Measurements from ENCODE around the gene NGEF.

The NGEF gene

DNA sequence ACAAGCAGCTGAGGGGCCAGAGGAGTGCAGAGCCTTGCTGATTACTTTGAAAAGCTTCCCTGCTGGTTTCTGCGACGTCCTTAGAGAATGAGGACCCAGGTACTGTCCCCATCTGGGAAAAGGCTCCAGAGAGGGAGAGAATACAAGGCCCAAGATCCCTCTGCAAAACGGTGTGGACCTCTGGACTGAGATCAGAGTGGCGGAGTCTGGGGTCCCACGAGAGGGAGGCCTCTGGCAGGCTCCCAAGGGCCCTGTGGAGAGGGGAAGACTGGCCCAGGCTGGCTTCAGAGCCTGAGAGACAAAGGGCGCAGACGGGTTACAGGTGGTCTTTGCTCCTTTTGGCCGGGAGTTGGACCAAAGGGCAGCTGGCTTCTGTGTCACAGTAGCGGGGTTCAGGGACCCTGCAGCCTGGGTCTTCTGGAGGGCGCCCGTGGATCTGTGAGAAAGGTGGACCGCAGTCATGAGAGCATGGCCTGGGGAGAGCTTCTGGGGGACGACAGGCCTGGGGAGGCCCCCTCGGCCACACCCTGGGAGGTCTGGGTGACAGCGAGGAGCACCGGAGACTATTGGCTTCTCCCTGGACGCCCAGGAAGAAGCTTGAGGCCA, 142.2 kb downstream of the NGEF start:
- no peak overlapping the region for H3K4me3 ChIP-seq (ENCODE audit: low read depth, low read length)

DNA sequence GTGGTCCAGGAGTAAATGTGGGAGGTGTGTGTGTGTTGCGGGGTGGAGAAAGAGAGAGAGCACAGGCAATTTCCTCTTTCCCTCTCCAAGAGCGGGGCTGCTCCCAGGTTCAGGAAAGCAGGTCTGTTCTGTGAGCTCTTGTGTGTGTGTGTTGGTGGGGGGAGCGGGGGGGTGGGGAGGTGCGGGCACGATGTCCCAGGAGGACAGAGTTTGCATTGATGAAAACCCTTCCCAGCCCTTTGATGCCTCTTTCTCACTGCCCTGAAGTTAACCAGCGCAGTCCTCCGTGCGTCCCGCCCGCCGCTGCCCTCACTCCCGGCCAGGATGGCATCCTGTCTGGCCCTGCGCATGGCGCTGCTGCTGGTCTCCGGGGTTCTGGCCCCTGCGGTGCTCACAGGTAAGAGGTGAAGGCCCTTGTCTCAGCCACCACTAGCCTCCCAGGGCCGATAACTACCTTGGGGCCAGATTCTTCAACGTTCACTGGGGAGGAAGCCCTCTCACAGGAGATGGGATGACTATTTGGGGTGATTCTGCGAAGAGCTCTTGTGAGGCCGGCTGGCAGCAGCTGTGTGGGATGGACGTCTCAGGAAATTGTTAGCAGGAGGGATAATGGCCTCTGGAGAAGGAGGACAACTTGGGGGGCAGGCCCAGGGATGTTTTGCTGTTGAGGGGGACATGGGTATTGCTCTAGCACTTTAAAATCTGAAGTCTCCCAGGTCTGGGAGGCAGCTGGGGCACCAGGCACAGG, 142.9 kb downstream of the NGEF start, which contains the start of gene SNORC:
TSS of gene SNORC (plus strand) at position 247 of the 748 bp plus-strand sequence. CDS start at position 325, 78 bp downstream.
- WGBS (ENCODE audit: extremely low coverage, insufficient coverage, insufficient read length), result no CpG with 5 or more reads among the region's 21 CpGs
- H2AK5ac ChIP-seq (ENCODE audit: low read length), result no peak within 1 kb of the TSS

More for the DNA sequence above, 142.2 kb downstream of the NGEF start:
- Histone ChIP-seq H4K12ac (ENCODE audit: low read depth, low read length) (no peak overlapping the region), H3K4me1 (ENCODE audit: control insufficient read depth in 1 of 2, insufficient read depth in 2 of 2, low read length in 2 of 2) (peaks cover 4% of the 10 kb centered on the region in 2 experiments), H2AFZ (ENCODE audit: insufficient read depth, low read length, poor library complexity) (no peak overlapping the region), H3K27ac (ENCODE audit: low read depth, low read length) (no peak overlapping the region), H3K79me1 (ENCODE audit: low read length) (no peaks in the 10 kb centered on the region), H3K9ac (ENCODE audit: low read length) (no peak overlapping the region), H3K36me3 (ENCODE audit: control insufficient read depth in 1 of 2, insufficient read depth in 2 of 2, low read length in 2 of 2) (peaks cover 0 to 3% of the 10 kb centered on the region in 2 experiments), H3K14ac (ENCODE audit: low read length) (no peak overlapping the region), H2BK12ac (ENCODE audit: low read length) (no peak overlapping the region), H3K4ac (ENCODE audit: low read depth, low read length) (no peak overlapping the region), H4K91ac (ENCODE audit: low read depth, low read length) (no peak overlapping the region), H3K18ac (ENCODE audit: low read length) (no peak overlapping the region), H3K9me3 (ENCODE audit: insufficient read depth, low read depth, low read length) (no peaks in the 10 kb centered on the region), H2BK120ac (ENCODE audit: insufficient read depth, low read length, poor library complexity) (no peak overlapping the region), H3K79me2 (ENCODE audit: control insufficient read depth, insufficient read depth, low read length, poor library complexity) (no peaks in the 10 kb centered on the region), H2BK5ac (ENCODE audit: low read depth, low read length, poor library complexity) (no peak overlapping the region), H3K27me3 (ENCODE audit: insufficient read depth, low read length) (peaks cover 5% of the 10 kb centered on the region), H3K4me2 (ENCODE audit: low read length) (no peak overlapping the region), H2AK5ac (ENCODE audit: low read length) (no peak overlapping the region), H3K23ac (ENCODE audit: low read length) (no peak overlapping the region), H4K8ac (ENCODE audit: low read depth, low read length) (no peak overlapping the region)
- DNase-seq, result no peak
- no CpG with 5 or more reads among the region's 17 CpGs for WGBS (ENCODE audit: extremely low coverage, insufficient coverage, insufficient read length)

DNA sequence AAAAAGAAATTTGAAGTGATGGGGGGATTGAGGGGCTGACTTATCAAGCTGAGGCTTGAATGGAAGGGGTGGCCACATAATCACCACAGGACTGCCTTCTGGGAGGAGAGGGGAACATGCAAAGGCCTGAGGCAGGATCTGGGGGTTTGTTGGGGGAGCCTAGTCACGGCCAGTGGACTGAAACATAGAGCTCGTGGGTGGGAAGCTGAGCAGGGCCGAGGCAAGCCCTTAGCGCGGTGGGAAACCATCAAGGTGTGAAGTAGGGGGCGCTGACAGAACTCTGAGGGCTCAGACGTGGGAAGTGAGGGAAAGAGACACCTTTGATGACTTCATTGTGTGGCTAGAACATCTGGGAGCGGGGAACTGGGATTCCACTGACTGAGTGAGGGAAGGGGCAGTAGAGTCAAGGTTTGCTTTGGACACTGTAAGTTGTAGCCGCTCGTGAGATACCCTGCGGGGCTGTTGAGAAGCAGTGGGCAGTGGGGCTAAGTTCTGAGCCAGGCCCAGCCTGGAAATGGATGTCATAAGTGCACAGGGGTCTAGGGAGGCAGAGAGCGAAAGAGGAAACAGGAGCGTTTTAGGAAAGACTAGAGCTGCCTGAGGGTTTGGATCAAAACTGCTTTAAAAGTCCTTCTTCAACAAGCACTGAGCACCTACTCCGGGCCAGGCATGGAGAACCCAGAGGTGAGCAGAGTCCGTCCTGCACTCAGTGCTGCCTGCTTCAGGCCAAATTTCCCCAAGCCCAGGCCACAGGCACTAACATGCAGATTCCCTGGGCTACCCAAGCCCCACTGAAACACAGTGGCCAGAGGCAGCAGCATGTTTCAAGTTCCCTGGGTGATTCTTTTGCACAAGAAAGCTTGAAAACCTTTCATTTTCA, 143.7 kb downstream of the NGEF start:
- Histone ChIP-seq H3K36me3 (ENCODE audit: control insufficient read depth in 1 of 2, insufficient read depth in 2 of 2, low read length in 2 of 2) (peaks cover 2% of the 10 kb centered on the region in 2 experiments), H4K12ac (ENCODE audit: low read depth, low read length) (no peak overlapping the region), H4K8ac (ENCODE audit: low read depth, low read length) (no peak overlapping the region), H2BK120ac (ENCODE audit: insufficient read depth, low read length, poor library complexity) (no peak overlapping the region), H3K18ac (ENCODE audit: low read length) (no peak overlapping the region), H3K79me1 (ENCODE audit: low read length) (no peaks in the 10 kb centered on the region), H4K91ac (ENCODE audit: low read depth, low read length) (no peak overlapping the region), H2BK5ac (ENCODE audit: low read depth, low read length, poor library complexity) (no peak overlapping the region), H3K27me3 (ENCODE audit: insufficient read depth, low read length) (no peaks in the 10 kb centered on the region), H3K9ac (ENCODE audit: low read length) (no peak overlapping the region), H3K14ac (ENCODE audit: low read length) (no peak overlapping the region), H2BK12ac (ENCODE audit: low read length) (no peak overlapping the region), H2AFZ (ENCODE audit: insufficient read depth, low read length, poor library complexity) (no peak overlapping the region), H3K9me3 (ENCODE audit: insufficient read depth, low read depth, low read length) (no peaks in the 10 kb centered on the region), H3K4me1 (ENCODE audit: control insufficient read depth in 1 of 2, insufficient read depth in 2 of 2, low read length in 2 of 2) (peaks cover 0 to 4% of the 10 kb centered on the region in 2 experiments), H3K23ac (ENCODE audit: low read length) (no peak overlapping the region), H3K27ac (ENCODE audit: low read depth, low read length) (no peak overlapping the region), H3K79me2 (ENCODE audit: control insufficient read depth, insufficient read depth, low read length, poor library complexity) (no peaks in the 10 kb centered on the region), H3K4ac (ENCODE audit: low read depth, low read length) (no peak overlapping the region), H3K4me2 (ENCODE audit: low read length) (no peak overlapping the region), H2AK5ac (ENCODE audit: low read length) (no peak overlapping the region), H3K4me3 (ENCODE audit: low read depth, low read length) (no peak overlapping the region)
- no CpG with 5 or more reads among the region's 15 CpGs for WGBS (ENCODE audit: extremely low coverage, insufficient coverage, insufficient read length)
- DNase-seq, result no peak

More for the DNA sequence above, 142.9 kb downstream of the NGEF start, which contains the start of gene SNORC:
- Histone ChIP-seq H2BK120ac (ENCODE audit: insufficient read depth, low read length, poor library complexity) (no peak within 1 kb of the TSS), H4K8ac (ENCODE audit: low read depth, low read length) (no peak within 1 kb of the TSS), H2AFZ (ENCODE audit: insufficient read depth, low read length, poor library complexity) (no peak within 1 kb of the TSS), H3K4me2 (ENCODE audit: low read length) (no peak within 1 kb of the TSS), H3K14ac (ENCODE audit: low read length) (no peak within 1 kb of the TSS), H3K27ac (ENCODE audit: low read depth, low read length) (no peak within 1 kb of the TSS), H3K4me3 (ENCODE audit: low read depth, low read length) (peak within 1 kb of the TSS; percentile 4), H2BK12ac (ENCODE audit: low read length) (no peak within 1 kb of the TSS), H2BK5ac (ENCODE audit: low read depth, low read length, poor library complexity) (no peak within 1 kb of the TSS), H3K79me1 (ENCODE audit: low read length) (no peaks in the 10 kb centered on the region), H3K27me3 (ENCODE audit: insufficient read depth, low read length) (no peaks in the 10 kb centered on the region), H3K4me1 (ENCODE audit: control insufficient read depth in 1 of 2, insufficient read depth in 2 of 2, low read length in 2 of 2) (peaks cover 0 to 4% of the 10 kb centered on the region in 2 experiments), H3K36me3 (ENCODE audit: control insufficient read depth in 1 of 2, insufficient read depth in 2 of 2, low read length in 2 of 2) (peaks cover 0 to 3% of the 10 kb centered on the region in 2 experiments), H3K18ac (ENCODE audit: low read length) (no peak within 1 kb of the TSS), H3K79me2 (ENCODE audit: control insufficient read depth, insufficient read depth, low read length, poor library complexity) (no peaks in the 10 kb centered on the region), H4K91ac (ENCODE audit: low read depth, low read length) (no peak within 1 kb of the TSS), H3K23ac (ENCODE audit: low read length) (no peak within 1 kb of the TSS), H3K9ac (ENCODE audit: low read length) (no peak within 1 kb of the TSS), H4K12ac (ENCODE audit: low read depth, low read length) (no peak within 1 kb of the TSS), H3K4ac (ENCODE audit: low read depth, low read length) (no peak within 1 kb of the TSS), H3K9me3 (ENCODE audit: insufficient read depth, low read depth, low read length) (no peaks in the 10 kb centered on the region)
- DNase-seq, result no peak

DNA sequence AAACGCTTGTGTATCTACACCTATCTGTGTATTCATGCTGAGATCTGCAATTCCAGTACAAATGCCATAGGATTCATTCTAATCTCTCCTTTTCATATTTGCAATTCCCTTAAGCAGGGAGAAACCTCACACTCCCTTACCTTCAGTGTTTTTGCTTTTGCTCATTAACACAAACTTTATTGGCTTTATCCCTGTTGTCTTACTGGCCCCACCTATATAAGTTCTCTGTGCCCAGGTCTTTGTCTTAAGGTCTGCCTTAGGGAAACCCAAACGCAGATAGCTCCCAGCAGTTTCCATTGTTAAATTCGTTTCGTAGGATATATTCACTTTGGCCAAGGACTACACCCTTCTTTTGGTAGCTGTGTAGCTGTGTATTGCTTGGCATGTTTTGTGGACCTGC, 147.0 kb downstream of the NGEF start:
- no CpG with 5 or more reads among the region's 4 CpGs for WGBS (ENCODE audit: extremely low coverage, insufficient coverage, insufficient read length)

More for the DNA sequence above, 147.0 kb downstream of the NGEF start:
- no peaks in the 10 kb centered on the region for H3K79me2 ChIP-seq (ENCODE audit: control insufficient read depth, insufficient read depth, low read length, poor library complexity)
- no peak overlapping the region for H3K4me2 ChIP-seq (ENCODE audit: low read length)
- no peak overlapping the region for H3K4me3 ChIP-seq (ENCODE audit: low read depth, low read length)
- H4K8ac ChIP-seq (ENCODE audit: low read depth, low read length), result no peak overlapping the region
- no peaks in the 10 kb centered on the region for H3K79me1 ChIP-seq (ENCODE audit: low read length)
- no peaks in the 10 kb centered on the region for H3K4me1 ChIP-seq (ENCODE audit: control insufficient read depth in 1 of 2, insufficient read depth in 2 of 2, low read length in 2 of 2)
- no peak overlapping the region for H3K23ac ChIP-seq (ENCODE audit: low read length)
- H3K36me3 ChIP-seq (ENCODE audit: control insufficient read depth in 1 of 2, insufficient read depth in 2 of 2, low read length in 2 of 2), result peaks cover 6% of the 10 kb centered on the region in 2 experiments
- no peak overlapping the region for H3K9ac ChIP-seq (ENCODE audit: low read length)
- no peak overlapping the region for H4K12ac ChIP-seq (ENCODE audit: low read depth, low read length)
- H3K9me3 ChIP-seq (ENCODE audit: insufficient read depth, low read depth, low read length), result no peaks in the 10 kb centered on the region
- no peak overlapping the region for H2BK12ac ChIP-seq (ENCODE audit: low read length)
- H4K91ac ChIP-seq (ENCODE audit: low read depth, low read length), result no peak overlapping the region
- no peak overlapping the region for H2AFZ ChIP-seq (ENCODE audit: insufficient read depth, low read length, poor library complexity)
- H3K18ac ChIP-seq (ENCODE audit: low read length), result no peak overlapping the region
- H2AK5ac ChIP-seq (ENCODE audit: low read length), result no peak overlapping the region
- DNase-seq, result no peak
- H3K27ac ChIP-seq (ENCODE audit: low read depth, low read length), result no peak overlapping the region
- no peak overlapping the region for H3K4ac ChIP-seq (ENCODE audit: low read depth, low read length)
- H2BK120ac ChIP-seq (ENCODE audit: insufficient read depth, low read length, poor library complexity), result no peak overlapping the region
- no peak overlapping the region for H3K14ac ChIP-seq (ENCODE audit: low read length)
- no peaks in the 10 kb centered on the region for H3K27me3 ChIP-seq (ENCODE audit: insufficient read depth, low read length)
- no peak overlapping the region for H2BK5ac ChIP-seq (ENCODE audit: low read depth, low read length, poor library complexity)
